Lower leg skin (tissue), 4 donors: ENCODE results near the gene PCGF1. TPM values are rescaled to one million over a fixed set of nuclear protein-coding genes. Genes with fewer than 3 reads are reported as not detected.

ENCODE experiments used
- DNase-seq, 2 donors: peaks; one replicate each; pipeline ENCODE4 v3.0.0-alpha.2; 2019; ENCODE audit warnings: low spot score in 2 of 2
- H3K4me3 ChIP-seq: fragments of 200-600 bp; sonication (generic); 2 replicates; pipeline ENCODE4 v1.5.1; 2017; ENCODE audit warnings: mild to moderate bottlenecking, low read depth; ENCODE audit not compliant: poor library complexity, severe bottlenecking
- POLR2A ChIP-seq, 2 donors: fragments of 450-650 bp; IDR thresholded peaks; one replicate each; pipeline ENCODE4 v1.6.1; 2016 to 2017; ENCODE audit warnings: antibody characterized with exemption in 2 of 2, mild to moderate bottlenecking in 1 of 2, moderate library complexity in 1 of 2
- WGBS, 2 donors: methylation state at CpG; one replicate each; pipeline ENCODE4 v1.1.5; 2018; 5-methylcytosine and 5-hydroxymethylcytosine counted together
- intact Hi-C: fragments of 100-400 bp; cut with DNase I; formaldehyde crosslinking; loops from one replicate; pipeline ENCODE4 v1.15.0; 2023; ENCODE audit warnings: low total_unique reads
- total RNA-seq, 4 donors: library from RNA; depleted of rRNA; stranded (reverse); fragments of >200 nt; gene quantifications; one replicate each; pipeline ENCODE4 v1.1.0, GENCODE V29; 2016
- TF ChIP-seq, protein P1 (sequence below), 3 donors: fragments of 450-650 bp; IDR thresholded peaks; one replicate each; pipeline ENCODE4 v1.5.1; 2016; ENCODE audit warnings: antibody characterized with exemption in 3 of 3, mild to moderate bottlenecking in 3 of 3, moderate library complexity in 2 of 3

Gene PCGF1
- total RNA-seq, 4 donors from 2014 or later = 13.3 to 38.4 (median 24.1) TPM

GRCh38 chr2:74548900-74549826 is 41.7 kb upstream of the PCGF1 start:
- intact Hi-C loops = no loop called here
- DNase-seq = peak in 1 of 2 donors; percentile 91
- peak overlapping the region; percentile 8 for H3K4me3 ChIP-seq
- TF ChIP-seq, protein P1, sequence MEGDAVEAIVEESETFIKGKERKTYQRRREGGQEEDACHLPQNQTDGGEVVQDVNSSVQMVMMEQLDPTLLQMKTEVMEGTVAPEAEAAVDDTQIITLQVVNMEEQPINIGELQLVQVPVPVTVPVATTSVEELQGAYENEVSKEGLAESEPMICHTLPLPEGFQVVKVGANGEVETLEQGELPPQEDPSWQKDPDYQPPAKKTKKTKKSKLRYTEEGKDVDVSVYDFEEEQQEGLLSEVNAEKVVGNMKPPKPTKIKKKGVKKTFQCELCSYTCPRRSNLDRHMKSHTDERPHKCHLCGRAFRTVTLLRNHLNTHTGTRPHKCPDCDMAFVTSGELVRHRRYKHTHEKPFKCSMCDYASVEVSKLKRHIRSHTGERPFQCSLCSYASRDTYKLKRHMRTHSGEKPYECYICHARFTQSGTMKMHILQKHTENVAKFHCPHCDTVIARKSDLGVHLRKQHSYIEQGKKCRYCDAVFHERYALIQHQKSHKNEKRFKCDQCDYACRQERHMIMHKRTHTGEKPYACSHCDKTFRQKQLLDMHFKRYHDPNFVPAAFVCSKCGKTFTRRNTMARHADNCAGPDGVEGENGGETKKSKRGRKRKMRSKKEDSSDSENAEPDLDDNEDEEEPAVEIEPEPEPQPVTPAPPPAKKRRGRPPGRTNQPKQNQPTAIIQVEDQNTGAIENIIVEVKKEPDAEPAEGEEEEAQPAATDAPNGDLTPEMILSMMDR (IDR thresholded peaks at IDR 0.05) = no peak
- no peak for TF ChIP-seq POLR2A (IDR thresholded peaks at IDR 0.05)
- WGBS, 2 donors = 10% methylated on average over 40 to 56 of the region's 85 CpGs

DNA sequence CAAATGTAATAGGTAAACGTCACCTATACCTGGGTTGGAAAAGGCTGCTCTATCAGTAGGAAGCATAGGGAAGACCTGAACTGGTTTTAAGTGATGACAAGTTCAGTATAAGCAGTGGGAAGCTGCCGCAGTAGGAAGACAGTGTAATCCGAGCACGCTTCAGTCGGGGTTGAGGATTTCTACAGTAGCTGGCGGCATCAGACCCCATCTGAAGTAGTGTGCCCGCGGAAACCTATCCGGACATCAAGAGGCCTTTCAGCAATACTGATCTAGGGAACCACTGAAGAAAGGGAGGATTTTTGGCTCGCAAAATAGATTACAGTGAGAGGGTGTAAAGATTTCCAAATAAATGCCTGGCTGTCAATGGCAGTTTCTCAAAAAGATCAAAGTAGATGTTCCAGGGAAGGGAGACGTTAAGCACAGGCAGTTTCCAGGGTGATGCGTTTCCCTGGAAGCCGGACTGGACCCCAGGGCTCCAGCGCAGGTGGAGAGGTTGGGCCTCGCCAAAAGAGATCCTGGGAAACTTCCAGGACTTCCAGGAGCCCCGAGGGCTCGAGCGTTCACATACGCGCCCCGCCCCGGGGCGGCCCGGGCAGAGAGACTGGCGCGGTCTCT is 40.9 kb upstream of the PCGF1 start:
- 14 to 19% methylated on average over 15 to 17 of the region's 26 CpGs for WGBS, 2 donors
- intact Hi-C loops = no loop called here
- H3K4me3 ChIP-seq = peak overlapping the region; percentile 8
- peak in 1 of 2 donors; percentile 70 for DNase-seq
- TF ChIP-seq POLR2A (IDR thresholded peaks at IDR 0.05) = no peak
- TF ChIP-seq, protein P1 (IDR thresholded peaks at IDR 0.05) = no peak

GRCh38 chr2:74546004-74546403 is 38.5 kb upstream of the PCGF1 start:
- intact Hi-C loops = no loop called here
- TF ChIP-seq, protein P1 (IDR thresholded peaks at IDR 0.05) = no peak
- TF ChIP-seq POLR2A (IDR thresholded peaks at IDR 0.05) = no peak
- 89 to 90% methylated on average over 3 of the region's 3 CpGs for WGBS, 2 donors
- no peak overlapping the region for H3K4me3 ChIP-seq
- DNase-seq = no peak

GRCh38 chr2:74544634-74545033 is 37.1 kb upstream of the PCGF1 start:
- intact Hi-C loops = no loop called here
- no peak overlapping the region for H3K4me3 ChIP-seq
- 85 to 92% methylated on average over 3 of the region's 3 CpGs for WGBS, 2 donors
- DNase-seq = peak in 1 of 2 donors; percentile 32
- no peak for TF ChIP-seq POLR2A (IDR thresholded peaks at IDR 0.05)
- TF ChIP-seq, protein P1 (IDR thresholded peaks at IDR 0.05) = no peak

DNA sequence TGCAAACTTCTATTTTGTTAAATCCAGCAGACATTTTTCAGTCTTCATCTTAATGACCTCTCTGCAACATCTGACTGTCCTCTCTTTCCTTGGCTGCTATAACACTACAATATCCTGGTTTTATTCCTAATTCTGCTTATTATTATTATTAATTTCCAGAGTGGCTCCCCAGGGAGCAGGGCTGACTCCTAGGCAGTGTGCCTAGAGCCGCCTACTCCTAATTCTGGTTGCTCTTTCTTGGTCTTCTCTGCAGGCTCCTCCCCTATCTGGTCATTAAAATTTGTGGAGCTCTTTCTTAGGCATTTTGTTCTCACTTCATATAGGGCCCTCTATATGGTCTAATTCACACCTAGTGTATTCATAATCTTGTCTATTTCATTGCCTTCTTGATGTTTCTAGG is 35.5 kb upstream of the PCGF1 start:
- no peak overlapping the region for H3K4me3 ChIP-seq
- WGBS, 2 donors = 78 to 84% methylated on average over 1 of the region's 1 CpG
- no peak for TF ChIP-seq POLR2A (IDR thresholded peaks at IDR 0.05)
- TF ChIP-seq, protein P1 (IDR thresholded peaks at IDR 0.05) = no peak
- intact Hi-C loops = no loop called here
- DNase-seq = peak in 1 of 2 donors; percentile 21
